Neural cell (in vitro differentiated cells): ENCODE measurements around the gene COL25A1. TPM values are rescaled to one million over a fixed set of nuclear protein-coding genes. Genes with fewer than 3 reads are reported as not detected.

Experiments used
- H2AFZ ChIP-seq: fragments of 200-600, 300-800 bp; sonication (generic), shearing (Covaris generic); 2 replicates; pipeline ENCODE4 v1.6.0; 2014; ENCODE audit warnings: low read depth, mild to moderate bottlenecking, antibody characterized with exemption, low read length, moderate library complexity
- H3F3A ChIP-seq: fragments of 200-600 bp; shearing (Covaris generic); 2 replicates; pipeline ENCODE4 v1.6.1; 2016; ENCODE audit warnings: mild to moderate bottlenecking, moderate library complexity, mixed read lengths, antibody characterized with exemption, low read length; ENCODE audit not compliant: insufficient read depth, poor library complexity, severe bottlenecking
- H3K27ac ChIP-seq: fragments of 200-600, 300-800 bp; sonication (generic), shearing (Covaris generic); 2 replicates; pipeline ENCODE4 v1.5.1; 2014; ENCODE audit warnings: mild to moderate bottlenecking, low read length, moderate library complexity
- H3K27me3 ChIP-seq: fragments of 300-800, 200-600 bp; sonication (generic), shearing (Covaris generic); 2 replicates; pipeline ENCODE4 v1.6.0; 2014; ENCODE audit warnings: mild to moderate bottlenecking, low read depth, low read length, moderate library complexity; ENCODE audit not compliant: insufficient read depth
- H3K36me3 ChIP-seq: fragments of 300-800, 200-600 bp; sonication (generic), shearing (Covaris generic); 2 replicates; pipeline ENCODE4 v1.5.1; 2014; ENCODE audit warnings: mild to moderate bottlenecking, antibody characterized with exemption, low read length, moderate library complexity; ENCODE audit not compliant: insufficient read depth
- H3K4me2 ChIP-seq: fragments of 300-800, 200-600 bp; sonication (generic), shearing (Covaris generic); 2 replicates; pipeline ENCODE4 v1.6.0; 2014; ENCODE audit warnings: mild to moderate bottlenecking, low read length
- H3K4me3 ChIP-seq: fragments of 300-800, 200-600 bp; sonication (generic), shearing (Covaris generic); 2 replicates; pipeline ENCODE4 v1.5.1; 2014; ENCODE audit warnings: mild to moderate bottlenecking, low read length, moderate library complexity
- H3K79me2 ChIP-seq: fragments of 200-600 bp; shearing (Covaris generic); replicated peaks from 2 replicates; pipeline ENCODE4 v1.6.0; 2014; ENCODE audit warnings: mild to moderate bottlenecking, low read length, moderate library complexity; ENCODE audit not compliant: insufficient read depth
- H3K9ac ChIP-seq: fragments of 300-800, 200-600 bp; sonication (generic), shearing (Covaris generic); 2 replicates; pipeline ENCODE4 v1.6.1; 2016; ENCODE audit warnings: mild to moderate bottlenecking, low read length, mixed read lengths
- H3K9me2 ChIP-seq: fragments of 200-600 bp; shearing (Covaris generic); 2 replicates; pipeline ENCODE4 v1.6.1; 2016; ENCODE audit warnings: mild to moderate bottlenecking, low read length, mixed read lengths; ENCODE audit not compliant: insufficient read depth
- H3K9me3 ChIP-seq: fragments of 200-600, 300-800 bp; sonication (generic), shearing (Covaris generic); 2 replicates; pipeline ENCODE4 v1.6.1; 2016; ENCODE audit warnings: mild to moderate bottlenecking, mixed run types, low read length, moderate library complexity, mixed read lengths
- H4K20me1 ChIP-seq: fragments of 200-600 bp; shearing (Covaris generic); 2 replicates; pipeline ENCODE4 v1.6.1; 2016; ENCODE audit warnings: mild to moderate bottlenecking, mixed run types; ENCODE audit not compliant: insufficient read depth
- EP300 ChIP-seq: fragments of 450-650 bp; conservative IDR thresholded peaks from 2 replicates; pipeline ENCODE4 v1.6.1; 2014; ENCODE audit warnings: antibody characterized with exemption, mild to moderate bottlenecking, moderate library complexity; ENCODE audit not compliant: poor library complexity, severe bottlenecking
- EZH2 ChIP-seq: fragments of 200-600, 300-800 bp; shearing (Covaris generic), sonication (generic); IDR thresholded peaks from 2 replicates; pipeline ENCODE4 v1.6.1; 2014; ENCODE audit warnings: antibody characterized with exemption, low read length, borderline replicate concordance, mild to moderate bottlenecking; ENCODE audit not compliant: insufficient read depth, poor library complexity, severe bottlenecking
- MXI1 ChIP-seq: fragments of 450-650 bp; conservative IDR thresholded peaks from 2 replicates; pipeline ENCODE4 v1.6.1; 2014; ENCODE audit warnings: antibody characterized with exemption, mild to moderate bottlenecking; ENCODE audit not compliant: poor library complexity, severe bottlenecking
- POLR2AphosphoS5 ChIP-seq: IDR thresholded peaks from 2 replicates; pipeline ENCODE4 v1.6.1; 2012
- RAD21 ChIP-seq: fragments of 450-650 bp; conservative IDR thresholded peaks from 2 replicates; pipeline ENCODE4 v1.6.1; 2014; ENCODE audit warnings: antibody characterized with exemption, mild to moderate bottlenecking, moderate library complexity
- REST ChIP-seq: IDR thresholded peaks from 2 replicates; pipeline ENCODE4 v1.6.1; 2012; ENCODE audit warnings: borderline replicate concordance
- SMC3 ChIP-seq: fragments of 450-650 bp; conservative IDR thresholded peaks from 2 replicates; pipeline ENCODE4 v1.6.1; 2014; ENCODE audit warnings: antibody characterized with exemption, mild to moderate bottlenecking, moderate library complexity; ENCODE audit not compliant: poor library complexity
- TAF1 ChIP-seq: IDR thresholded peaks from 2 replicates; pipeline ENCODE4 v1.6.1; 2012; ENCODE audit warnings: low read depth
- polyA plus RNA-seq: library from polyadenylated mRNA; depleted of rRNA; stranded (reverse); fragments of >200 nt; gene quantifications from 2 replicates; pipeline ENCODE4 v1.2.3, GENCODE V29; 2014
- TF ChIP-seq, protein P1 (sequence below): fragments of 450-650 bp; IDR thresholded peaks from 2 replicates; pipeline ENCODE4 v1.5.1; 2014; ENCODE audit warnings: antibody characterized with exemption, mild to moderate bottlenecking, moderate library complexity; ENCODE audit not compliant: poor library complexity, severe bottlenecking

COL25A1 gene
- polyA plus RNA-seq, 1 donor from 2014 or later = 32.3 TPM

DNA sequence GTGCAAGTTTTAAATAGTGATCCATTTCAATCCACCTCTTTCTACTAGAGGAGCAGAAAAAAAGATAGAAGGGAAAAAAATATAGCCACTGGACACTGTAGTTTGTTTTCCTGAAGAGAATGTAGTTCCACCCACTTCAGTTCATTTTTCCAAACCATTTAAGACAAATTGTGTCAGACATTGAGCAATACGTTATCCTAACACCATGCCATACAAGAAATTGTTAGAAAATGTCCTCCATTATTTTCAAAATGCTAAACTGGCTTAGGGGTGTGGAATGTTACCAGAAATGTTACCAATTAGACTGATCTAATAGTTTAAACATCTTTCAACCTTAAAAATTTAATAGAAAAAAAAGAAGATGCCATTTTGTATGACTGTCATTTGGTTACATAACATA lies 491.0 kb downstream of the COL25A1 start:
- TF ChIP-seq MXI1 (no peak), POLR2AphosphoS5 (no peak), RAD21 (no peak), EZH2 (no peak)
- TF ChIP-seq, protein P1, sequence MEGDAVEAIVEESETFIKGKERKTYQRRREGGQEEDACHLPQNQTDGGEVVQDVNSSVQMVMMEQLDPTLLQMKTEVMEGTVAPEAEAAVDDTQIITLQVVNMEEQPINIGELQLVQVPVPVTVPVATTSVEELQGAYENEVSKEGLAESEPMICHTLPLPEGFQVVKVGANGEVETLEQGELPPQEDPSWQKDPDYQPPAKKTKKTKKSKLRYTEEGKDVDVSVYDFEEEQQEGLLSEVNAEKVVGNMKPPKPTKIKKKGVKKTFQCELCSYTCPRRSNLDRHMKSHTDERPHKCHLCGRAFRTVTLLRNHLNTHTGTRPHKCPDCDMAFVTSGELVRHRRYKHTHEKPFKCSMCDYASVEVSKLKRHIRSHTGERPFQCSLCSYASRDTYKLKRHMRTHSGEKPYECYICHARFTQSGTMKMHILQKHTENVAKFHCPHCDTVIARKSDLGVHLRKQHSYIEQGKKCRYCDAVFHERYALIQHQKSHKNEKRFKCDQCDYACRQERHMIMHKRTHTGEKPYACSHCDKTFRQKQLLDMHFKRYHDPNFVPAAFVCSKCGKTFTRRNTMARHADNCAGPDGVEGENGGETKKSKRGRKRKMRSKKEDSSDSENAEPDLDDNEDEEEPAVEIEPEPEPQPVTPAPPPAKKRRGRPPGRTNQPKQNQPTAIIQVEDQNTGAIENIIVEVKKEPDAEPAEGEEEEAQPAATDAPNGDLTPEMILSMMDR = no peak
- Histone ChIP-seq H3K27ac (no peak overlapping the region), H3K9me3 (no peaks in the 10 kb centered on the region), H3K36me3 (no peaks in the 10 kb centered on the region), H2AFZ (no peak overlapping the region), H3K9ac (no peak overlapping the region), H3K9me2 (no peaks in the 10 kb centered on the region), H3K4me3 (no peak overlapping the region), H3F3A (no peaks in the 10 kb centered on the region), H4K20me1 (no peaks in the 10 kb centered on the region), H3K79me2 (no peaks in the 10 kb centered on the region), H3K4me2 (no peak overlapping the region), H3K27me3 (no peaks in the 10 kb centered on the region)

DNA sequence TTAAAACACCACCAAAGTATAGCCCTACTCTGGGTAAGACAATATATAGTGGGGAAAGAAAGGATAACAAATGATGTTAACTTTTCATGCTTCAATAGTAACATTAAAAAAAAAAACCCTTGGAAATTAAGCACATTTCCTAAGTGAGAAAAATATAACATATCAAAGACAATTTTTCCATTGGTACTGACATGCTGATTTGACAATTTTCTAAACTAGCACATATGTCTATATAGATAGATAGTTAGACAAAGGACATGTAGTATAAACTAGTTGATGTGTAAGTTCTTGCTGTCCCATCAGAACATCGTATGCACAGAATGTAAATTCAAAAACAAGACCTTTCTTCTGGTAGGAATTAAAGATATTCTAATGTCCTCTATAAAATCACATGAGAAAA lies 492.4 kb downstream of the COL25A1 start:
- Histone ChIP-seq H3K27me3 (no peaks in the 10 kb centered on the region), H4K20me1 (no peaks in the 10 kb centered on the region)
- TF ChIP-seq, protein P1 = no peak
- TF ChIP-seq REST (no peak), RAD21 (no peak), TAF1 (no peak), MXI1 (no peak), EP300 (no peak), EZH2 (no peak), POLR2AphosphoS5 (no peak), SMC3 (no peak)

More for the DNA sequence above, 492.4 kb downstream of the COL25A1 start:
- Histone ChIP-seq H3K9ac (no peak overlapping the region), H3K9me3 (no peaks in the 10 kb centered on the region), H3K4me3 (no peak overlapping the region), H3F3A (no peaks in the 10 kb centered on the region), H3K4me2 (no peak overlapping the region), H2AFZ (no peak overlapping the region), H3K79me2 (no peaks in the 10 kb centered on the region), H3K27ac (no peak overlapping the region), H3K9me2 (no peaks in the 10 kb centered on the region), H3K36me3 (no peaks in the 10 kb centered on the region)
